OCI-LY1 (cell line): ENCODE data around the gene SHMT2.

Source experiments
- EZH2 ChIP-seq: fragments of 200-600 bp; sonication (generic), shearing (Covaris generic); IDR thresholded peaks from 2 replicates; pipeline ENCODE4 v1.8.0; 2017; ENCODE audit warnings: borderline replicate concordance, mixed run types, mild to moderate bottlenecking, antibody characterized with exemption, low read length, moderate library complexity, mixed read lengths
- TF ChIP-seq, protein P1 (sequence below): fragments of 200-600 bp; sonication (generic), shearing (Covaris generic); IDR thresholded peaks from 2 replicates; pipeline ENCODE4 v1.5.1; 2017; ENCODE audit warnings: mild to moderate bottlenecking, antibody characterized with exemption, low read length, moderate library complexity, mixed read lengths

DNA sequence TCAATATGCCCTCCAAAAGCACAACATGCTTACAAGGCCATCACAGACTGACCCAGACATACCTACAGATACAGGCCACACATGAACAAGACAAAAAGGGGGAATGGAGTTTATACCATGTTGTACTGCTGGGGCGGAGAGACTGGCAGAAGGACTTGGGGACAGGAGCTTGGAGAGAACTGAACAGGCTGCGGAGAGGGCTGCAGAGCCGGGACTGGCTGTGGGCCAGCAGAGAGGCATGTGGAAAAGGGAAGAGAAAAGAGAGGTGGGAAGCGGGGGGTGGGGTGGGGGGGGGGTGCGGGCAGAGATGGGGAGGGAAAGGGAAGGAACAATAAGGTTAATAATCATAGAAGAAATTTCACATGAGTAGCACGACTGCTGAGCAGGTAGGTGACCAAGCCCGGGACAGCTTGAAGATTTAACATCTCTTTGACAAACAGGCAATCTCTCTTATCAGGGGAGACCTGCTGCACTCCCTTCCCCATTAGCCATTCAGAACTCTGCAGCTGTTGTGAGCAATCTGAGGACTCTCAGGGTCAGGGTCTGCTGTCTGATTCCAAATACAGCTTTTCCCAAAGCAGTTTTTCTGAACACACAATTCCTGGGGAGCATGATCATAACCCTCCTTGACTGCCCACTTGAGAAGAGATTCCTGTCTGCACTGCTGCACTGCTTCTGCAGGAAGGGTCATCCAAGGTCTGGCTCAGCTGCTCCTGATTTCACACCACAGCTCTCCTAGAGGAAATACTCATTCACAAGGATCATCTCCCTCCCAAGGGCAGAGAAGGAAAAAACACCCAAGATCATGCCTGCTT, 43.0 kb downstream of the SHMT2 start:
- TF ChIP-seq, protein P1, sequence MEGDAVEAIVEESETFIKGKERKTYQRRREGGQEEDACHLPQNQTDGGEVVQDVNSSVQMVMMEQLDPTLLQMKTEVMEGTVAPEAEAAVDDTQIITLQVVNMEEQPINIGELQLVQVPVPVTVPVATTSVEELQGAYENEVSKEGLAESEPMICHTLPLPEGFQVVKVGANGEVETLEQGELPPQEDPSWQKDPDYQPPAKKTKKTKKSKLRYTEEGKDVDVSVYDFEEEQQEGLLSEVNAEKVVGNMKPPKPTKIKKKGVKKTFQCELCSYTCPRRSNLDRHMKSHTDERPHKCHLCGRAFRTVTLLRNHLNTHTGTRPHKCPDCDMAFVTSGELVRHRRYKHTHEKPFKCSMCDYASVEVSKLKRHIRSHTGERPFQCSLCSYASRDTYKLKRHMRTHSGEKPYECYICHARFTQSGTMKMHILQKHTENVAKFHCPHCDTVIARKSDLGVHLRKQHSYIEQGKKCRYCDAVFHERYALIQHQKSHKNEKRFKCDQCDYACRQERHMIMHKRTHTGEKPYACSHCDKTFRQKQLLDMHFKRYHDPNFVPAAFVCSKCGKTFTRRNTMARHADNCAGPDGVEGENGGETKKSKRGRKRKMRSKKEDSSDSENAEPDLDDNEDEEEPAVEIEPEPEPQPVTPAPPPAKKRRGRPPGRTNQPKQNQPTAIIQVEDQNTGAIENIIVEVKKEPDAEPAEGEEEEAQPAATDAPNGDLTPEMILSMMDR, result no peak
- TF ChIP-seq EZH2, result no peak
